ENCODE results near the gene TBC1D7. TPM values are rescaled to one million over a fixed set of nuclear protein-coding genes. Genes with fewer than 3 reads are reported as not detected.

The TBC1D7 gene
- total RNA-seq, 1 experiment from 2014 or later: 13.7 TPM

GRCh38 chr6:13373919-13374318, 45.6 kb upstream of the TBC1D7 start:
- TF ChIP-seq ATF3 (IDR thresholded peaks at IDR 0.05): no peak
- DNase-seq (ENCODE audit: low read depth, low spot score) (no peak), ATAC-seq (no peak)
- H3K79me2 ChIP-seq (ENCODE audit: insufficient read depth, low read length): no peaks in the 10 kb centered on the region
- no peaks in the 10 kb centered on the region for H3K36me3 ChIP-seq (ENCODE audit: control insufficient read depth in 1 of 2, insufficient read depth in 2 of 2, low read length in 2 of 2)
- no peaks in the 10 kb centered on the region; a peak in 1 of 4 replicates for H3K4me1 ChIP-seq (ENCODE audit: control insufficient read depth in 1 of 2, insufficient read depth in 2 of 2, low read length in 2 of 2)
- CTCF ChIA-PET: no interaction called here
- H3K27me3 ChIP-seq (ENCODE audit: insufficient read depth, low read length): no peaks in the 10 kb centered on the region
- intact Hi-C loops (cut with micrococcal nuclease): no loop called here
- H3K4me3 ChIP-seq (replicated peaks in 1 of 2; ENCODE audit: low read depth in 1 of 2, low read length in 2 of 2): no peak overlapping the region
- H3K27ac ChIP-seq (ENCODE audit: low read depth, low read length): no peak overlapping the region
- RAD21 ChIA-PET (ENCODE audit: low non-redundant PET in 1 of 2, low total read pairs in 2 of 2, uncharacterized antibody in 2 of 2, unreplicated experiment in 2 of 2): no interaction called here
- POLR2A ChIA-PET: no interaction called here
- no peaks in the 10 kb centered on the region for H4K20me1 ChIP-seq (ENCODE audit: insufficient read depth)
- H3K9me3 ChIP-seq (ENCODE audit: control insufficient read depth in 1 of 2, insufficient read depth in 1 of 2, low read depth in 1 of 2, low read length in 2 of 2): no peaks in the 10 kb centered on the region
- no peaks in the 10 kb centered on the region for H3K9me2 ChIP-seq (ENCODE audit: insufficient read depth)
- H3K9ac ChIP-seq (ENCODE audit: low read length): no peak overlapping the region
- H3K4me2 ChIP-seq (ENCODE audit: low read length): no peak overlapping the region
- H2AFZ ChIP-seq (ENCODE audit: low read depth, low read length, poor library complexity, severe bottlenecking): no peak overlapping the region
- BruUV-seq (replicated peaks): no TSS peak

- Histone ChIP-seq H3K9me3 (ENCODE audit: control insufficient read depth in 1 of 2, insufficient read depth in 1 of 2, low read depth in 1 of 2, low read length in 2 of 2) (no peaks in the 10 kb centered on the region), H2AFZ (ENCODE audit: low read depth, low read length, poor library complexity, severe bottlenecking) (no peak overlapping the region), H3K4me3 (replicated peaks in 1 of 2; ENCODE audit: low read depth in 1 of 2, low read length in 2 of 2) (no peak overlapping the region), H3K27me3 (ENCODE audit: insufficient read depth, low read length) (no peaks in the 10 kb centered on the region), H3K9me2 (ENCODE audit: insufficient read depth) (no peaks in the 10 kb centered on the region), H3K4me1 (ENCODE audit: control insufficient read depth in 1 of 2, insufficient read depth in 2 of 2, low read length in 2 of 2) (no peaks in the 10 kb centered on the region; a peak in 1 of 4 replicates), H3K36me3 (ENCODE audit: control insufficient read depth in 1 of 2, insufficient read depth in 2 of 2, low read length in 2 of 2) (no peaks in the 10 kb centered on the region), H3K79me2 (ENCODE audit: insufficient read depth, low read length) (no peaks in the 10 kb centered on the region), H4K20me1 (ENCODE audit: insufficient read depth) (no peaks in the 10 kb centered on the region), H3K4me2 (ENCODE audit: low read length) (no peak overlapping the region), H3K9ac (ENCODE audit: low read length) (no peak overlapping the region), H3K27ac (ENCODE audit: low read depth, low read length) (no peak overlapping the region)
- intact Hi-C loops (cut with micrococcal nuclease): no loop called here
- ChIA-PET POLR2A (no interaction called here), CTCF (no interaction called here), RAD21 (ENCODE audit: low non-redundant PET in 1 of 2, low total read pairs in 2 of 2, uncharacterized antibody in 2 of 2, unreplicated experiment in 2 of 2) (no interaction called here)
- ATAC-seq: no peak
- BruUV-seq (replicated peaks): no TSS peak
- TF ChIP-seq CBX3 (IDR thresholded peaks at IDR 0.05; ENCODE audit: low read depth) (no peak), EZH2phosphoT487 (IDR thresholded peaks at IDR 0.05; ENCODE audit: borderline replicate concordance) (no peak), RAD21 (IDR thresholded peaks at IDR 0.05; ENCODE audit: low read depth) (no peak), CTCF (IDR thresholded peaks at IDR 0.05 in 2 of 3, conservative IDR thresholded peaks at IDR 0.05 in 1 of 3; ENCODE audit: borderline replicate concordance in 1 of 3, insufficient read depth in 1 of 3, low read depth in 2 of 3, low read length in 2 of 3) (no peak), ZNF274 (IDR thresholded peaks at IDR 0.05; ENCODE audit: low read depth, low read length) (no peak), ATF3 (IDR thresholded peaks at IDR 0.05) (no peak)
- no peak for DNase-seq (ENCODE audit: low read depth, low spot score)
Observed at GRCh38 chr6:13373488-13373886, 45.1 kb upstream of the TBC1D7 start.

All from HCT116 (cell line).